GM19240 (cell line): Measurements from ENCODE around the gene INHA.

Experiments
- DNase-seq: peaks from one replicate; pipeline ENCODE4 v3.0.0; 2011; ENCODE audit warnings: low spot score; ENCODE audit not compliant: insufficient read length

Gene INHA

DNA sequence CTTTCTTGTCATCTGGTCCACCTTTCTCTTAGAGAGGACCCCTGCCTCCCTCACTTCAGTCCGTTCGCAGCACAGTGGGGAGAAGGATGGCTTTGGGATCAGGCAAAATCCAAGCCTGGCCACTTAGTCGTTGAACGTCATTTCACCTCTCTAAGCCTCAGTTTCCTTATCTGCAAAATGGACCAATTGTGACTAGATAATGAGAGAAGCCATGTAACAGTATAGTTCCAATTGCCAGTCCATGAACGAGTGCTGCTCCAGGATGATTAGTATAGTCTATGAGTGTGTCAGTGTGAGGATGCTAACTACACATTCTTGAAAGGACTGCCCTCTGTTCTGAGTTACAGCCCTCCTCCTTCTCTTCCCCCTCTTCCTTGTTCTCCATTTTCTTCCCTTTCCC, 1.1 kb downstream of the INHA start:
- DNase-seq = no peak

DNA sequence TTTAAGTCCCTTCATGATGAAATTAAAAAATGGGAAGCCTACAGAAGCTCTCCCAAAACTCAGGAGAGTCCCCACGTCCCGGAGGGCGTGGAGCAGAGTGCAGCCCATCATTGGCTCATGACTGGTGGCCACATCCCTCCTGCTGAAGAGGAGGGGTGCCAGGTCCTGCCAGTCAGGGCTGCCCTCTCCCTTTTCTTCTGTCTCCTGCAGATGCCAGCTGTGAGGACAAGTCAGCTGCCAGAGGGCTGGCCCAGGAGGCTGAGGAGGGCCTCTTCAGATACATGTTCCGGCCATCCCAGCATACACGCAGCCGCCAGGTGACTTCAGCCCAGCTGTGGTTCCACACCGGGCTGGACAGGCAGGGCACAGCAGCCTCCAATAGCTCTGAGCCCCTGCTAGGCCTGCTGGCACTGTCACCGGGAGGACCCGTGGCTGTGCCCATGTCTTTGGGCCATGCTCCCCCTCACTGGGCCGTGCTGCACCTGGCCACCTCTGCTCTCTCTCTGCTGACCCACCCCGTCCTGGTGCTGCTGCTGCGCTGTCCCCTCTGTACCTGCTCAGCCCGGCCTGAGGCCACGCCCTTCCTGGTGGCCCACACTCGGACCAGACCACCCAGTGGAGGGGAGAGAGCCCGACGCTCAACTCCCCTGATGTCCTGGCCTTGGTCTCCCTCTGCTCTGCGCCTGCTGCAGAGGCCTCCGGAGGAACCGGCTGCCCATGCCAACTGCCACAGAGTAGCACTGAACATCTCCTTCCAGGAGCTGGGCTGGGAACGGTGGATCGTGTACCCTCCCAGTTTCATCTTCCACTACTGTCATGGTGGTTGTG, 2.6 kb downstream of the INHA start:
- DNase-seq = no peak

GRCh38 chr2:219575566-219576504, 3.7 kb downstream of the INHA start:
- DNase-seq = no peak

- DNase-seq = no peak
These were observed 4.6 kb downstream of the INHA start for GRCh38 chr2:219576505-219577388.

- DNase-seq = no peak
These were observed 6.9 kb downstream of the INHA start for GRCh38 chr2:219578811-219579613.

GRCh38 chr2:219581346-219581745, 9.2 kb downstream of the INHA start:
- no peak for DNase-seq

GRCh38 chr2:219591091-219591490, 19.0 kb downstream of the INHA start:
- no peak for DNase-seq

GRCh38 chr2:219592736-219593135, 20.6 kb downstream of the INHA start:
- no peak for DNase-seq

DNA sequence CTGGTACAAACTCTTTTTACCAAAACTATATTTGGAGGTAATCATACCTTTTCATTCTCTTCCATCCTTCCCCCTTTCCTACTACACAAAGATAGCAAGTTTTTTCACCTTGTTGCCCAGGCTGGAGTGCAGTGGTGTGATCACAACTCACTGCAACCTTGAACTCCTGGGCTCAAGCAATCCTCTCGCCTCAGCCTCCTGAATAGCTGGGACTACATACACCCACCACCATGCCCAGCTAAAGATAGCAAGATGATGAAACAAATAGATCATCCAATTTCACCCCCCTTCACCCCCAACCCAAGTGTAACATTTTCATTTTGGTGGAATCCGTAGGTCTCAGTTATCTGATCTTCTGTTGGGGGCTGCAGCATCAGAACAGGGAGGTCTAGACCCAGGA, 21.0 kb downstream of the INHA start:
- DNase-seq = no peak

GRCh38 chr2:219595256-219595655, 23.1 kb downstream of the INHA start:
- DNase-seq = no peak

GRCh38 chr2:219596954-219597551, 24.9 kb downstream of the INHA start:
- no peak for DNase-seq

- peak; percentile 99 for DNase-seq
These were observed 25.6 kb downstream of the INHA start, which contains the start of gene STK11IP for GRCh38 chr2:219597552-219598307. TSS of gene STK11IP (plus strand) at chr2:219597857. CDS start at chr2:219598120, 263 bp downstream.

GRCh38 chr2:219598308-219599078, 26.4 kb downstream of the INHA start:
- no peak for DNase-seq

- no peak for DNase-seq
These were observed 31.7 kb downstream of the INHA start for GRCh38 chr2:219603771-219604170.

DNA sequence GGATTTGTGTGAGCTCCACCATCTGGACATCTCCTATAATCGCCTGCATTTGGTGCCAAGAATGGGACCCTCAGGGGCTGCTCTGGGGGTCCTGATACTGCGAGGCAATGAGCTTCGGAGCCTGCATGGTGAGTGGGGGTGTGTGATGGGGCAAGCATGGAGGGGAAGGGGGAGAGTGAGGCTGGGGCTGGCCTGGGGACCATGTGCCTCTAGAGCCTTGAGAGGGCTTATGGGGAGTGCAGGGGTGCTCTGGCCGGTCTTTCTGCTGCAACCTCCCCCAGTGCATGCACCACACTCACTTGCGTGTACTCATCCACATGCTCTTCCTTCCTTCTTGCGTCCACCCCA, 33.5 kb downstream of the INHA start:
- DNase-seq = no peak

DNA sequence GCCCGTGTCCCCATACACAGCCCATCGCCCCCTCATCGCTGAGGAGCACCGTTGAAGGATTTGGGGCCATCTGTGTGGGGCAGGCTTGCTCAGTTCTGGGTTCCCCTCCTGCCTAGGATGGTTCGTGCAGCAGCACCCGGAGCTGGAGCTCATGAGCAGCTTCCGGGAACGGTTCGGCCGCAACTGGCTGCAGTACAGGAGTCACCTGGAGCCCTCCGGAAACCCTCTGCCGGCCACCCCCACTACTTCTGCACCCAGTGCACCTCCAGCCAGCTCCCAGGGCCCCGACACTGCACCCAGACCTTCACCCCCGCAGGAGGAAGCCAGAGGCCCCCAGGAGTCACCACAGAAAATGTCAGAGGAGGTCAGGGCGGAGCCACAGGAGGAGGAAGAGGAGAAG, 35.8 kb downstream of the INHA start:
- DNase-seq = no peak

DNA sequence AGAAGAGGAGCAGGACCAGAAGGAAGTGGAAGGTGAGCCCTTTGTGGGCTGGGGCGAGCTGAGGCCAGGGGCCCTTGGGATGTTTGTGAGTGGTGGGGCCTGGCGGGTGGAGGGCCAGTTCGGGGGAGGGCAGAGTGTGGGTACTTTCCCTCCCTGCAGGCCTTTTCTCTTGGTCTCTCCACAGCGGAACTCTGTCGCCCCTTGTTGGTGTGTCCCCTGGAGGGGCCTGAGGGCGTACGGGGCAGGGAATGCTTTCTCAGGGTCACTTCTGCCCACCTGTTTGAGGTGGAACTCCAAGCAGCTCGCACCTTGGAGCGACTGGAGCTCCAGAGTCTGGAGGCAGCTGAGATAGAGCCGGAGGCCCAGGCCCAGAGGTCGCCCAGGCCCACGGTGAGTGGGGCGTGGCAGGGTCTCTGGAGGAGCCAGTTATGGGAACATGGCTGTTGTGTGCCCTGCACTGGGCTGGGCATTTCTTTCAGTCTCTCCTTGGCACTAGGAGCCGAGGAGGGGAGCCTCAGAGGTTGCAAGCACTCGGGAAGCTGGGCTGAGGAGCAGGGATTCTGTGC, 36.4 kb downstream of the INHA start:
- no peak for DNase-seq

- DNase-seq = no peak
These were observed 37.1 kb downstream of the INHA start for GRCh38 chr2:219609149-219609750.
